GM19395 (cell line): ENCODE results near the gene CPVL.

Experiments
- ATAC-seq: cut with Tn5 transposase; IDR thresholded peaks from one replicate; pipeline ENCODE4 v1.9.1; 2021; ENCODE audit warnings: mild to moderate bottlenecking, moderate library complexity; ENCODE audit not compliant: unreplicated experiment

CPVL gene

DNA sequence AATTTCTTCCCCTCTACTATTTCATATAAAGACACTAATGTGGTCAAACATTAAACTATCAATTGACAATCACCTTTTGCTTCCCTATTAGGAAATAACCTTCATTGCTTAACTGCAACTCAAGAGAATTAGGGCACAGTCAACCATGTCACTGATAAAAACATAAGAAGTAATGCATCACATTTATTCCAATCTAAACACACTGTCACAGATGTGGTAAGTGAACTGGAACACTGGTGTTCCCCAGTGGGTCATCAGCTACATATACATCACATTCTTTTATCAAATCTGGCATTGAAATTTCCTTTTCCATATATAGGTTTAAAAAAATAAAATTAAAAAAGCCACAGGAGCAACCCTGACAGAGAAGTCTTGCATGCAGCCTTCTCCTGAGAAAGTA lies 191.9 kb downstream of the CPVL start:
- ATAC-seq, result no peak

DNA sequence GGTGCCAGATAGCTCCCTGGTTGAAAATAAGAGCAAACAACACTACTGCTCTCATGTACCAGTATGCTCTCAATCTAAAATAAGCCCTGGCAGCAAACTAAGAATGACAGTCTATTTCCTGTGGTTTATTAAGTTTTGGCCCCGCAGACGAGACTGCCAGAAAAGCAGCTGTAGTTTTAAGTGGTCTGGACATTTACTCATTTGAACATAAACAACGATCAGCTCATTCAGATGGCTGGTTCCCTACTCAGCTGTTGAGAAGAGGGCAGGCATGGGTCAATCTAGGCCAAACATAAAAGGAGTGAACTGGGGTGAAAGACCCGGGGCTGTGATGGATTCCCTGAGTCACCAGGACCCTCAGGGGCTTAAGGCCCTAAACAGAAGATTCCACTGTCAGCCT lies 192.7 kb downstream of the CPVL start:
- ATAC-seq, result no peak
